Measurements from ENCODE around the gene ITGA2B. TPM values are rescaled to one million over a fixed set of nuclear protein-coding genes. Genes with fewer than 3 reads are reported as not detected.

ITGA2B gene
- total RNA-seq, 4 donors from 2014 or later, result 0.44 to 0.65 (median 0.57) TPM; not detected in 1

DNA sequence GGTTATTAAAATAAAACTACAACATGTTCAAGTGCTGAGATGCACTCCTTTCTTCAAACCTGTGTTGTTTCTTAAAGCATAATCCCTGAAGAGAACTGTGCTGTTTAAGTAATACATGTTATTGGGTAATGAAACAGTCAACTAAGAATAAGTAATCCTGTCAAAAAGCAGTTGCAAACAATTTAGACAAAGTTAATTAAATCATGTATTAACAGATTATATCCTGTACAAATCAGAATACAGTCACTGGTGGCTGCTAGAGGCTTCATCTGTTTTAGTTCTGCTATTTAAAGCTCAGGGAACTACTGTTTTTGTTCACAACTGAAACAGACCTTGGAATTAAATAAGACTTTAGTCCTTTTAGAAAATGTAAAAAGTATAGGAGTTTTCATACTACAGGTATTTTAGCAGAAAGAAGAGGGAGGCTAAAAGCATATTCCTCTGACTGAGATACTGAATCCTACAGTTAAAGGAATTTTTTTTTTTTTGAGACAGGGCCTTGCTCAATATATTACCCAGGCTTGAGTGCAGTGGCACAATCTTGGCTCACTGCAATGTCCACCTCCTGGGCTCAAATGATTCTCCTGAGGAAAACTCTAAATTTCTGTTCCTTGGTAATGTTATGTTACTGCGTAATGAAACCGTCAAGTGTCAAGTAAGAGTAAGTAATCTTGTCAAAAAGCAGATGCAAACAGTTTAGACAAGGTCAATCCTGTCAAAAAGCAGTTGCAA lies 27.3 kb upstream of the ITGA2B start:
- TF ChIP-seq CTCF (IDR thresholded peaks at IDR 0.05; ENCODE audit: low read depth), result no peak

- TF ChIP-seq CTCF (IDR thresholded peaks at IDR 0.05; ENCODE audit: low read depth), result no peak
Observed at GRCh38 chr17:44414394-44415155, 25.1 kb upstream of the ITGA2B start.

DNA sequence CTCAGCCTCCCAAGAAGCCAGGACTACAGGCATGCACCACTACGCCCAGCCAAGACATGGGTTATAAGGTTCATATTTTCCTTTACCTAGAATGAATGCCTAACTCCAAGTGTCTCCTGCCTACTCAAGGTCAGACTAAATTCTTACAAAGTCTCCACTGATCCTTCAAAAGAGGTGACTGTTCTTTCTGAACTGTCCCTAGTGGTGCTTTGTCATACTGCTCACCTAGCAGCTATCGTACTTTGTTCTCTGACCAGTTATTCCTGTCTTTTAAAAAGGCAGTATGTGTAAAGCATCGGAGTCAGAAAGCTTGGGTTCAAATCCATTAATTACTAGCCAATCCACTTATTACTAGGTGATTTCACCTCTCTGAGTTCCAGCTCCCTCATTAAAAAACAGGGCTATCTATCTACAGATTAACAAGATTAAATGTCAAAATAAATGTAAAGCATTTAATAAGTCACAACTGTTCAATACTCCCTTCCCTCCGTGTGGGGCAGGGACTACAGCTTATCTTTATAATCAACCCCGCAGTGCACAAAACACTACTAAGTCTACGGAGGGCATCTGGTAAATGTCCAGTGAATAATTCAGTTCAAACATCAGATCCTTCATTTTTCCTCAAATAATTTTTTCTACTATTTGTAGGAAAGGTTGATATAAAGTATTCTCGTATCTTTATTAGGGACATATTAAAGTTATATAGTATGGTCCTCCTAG lies 20.0 kb upstream of the ITGA2B start:
- no peak for TF ChIP-seq CTCF (IDR thresholded peaks at IDR 0.05; ENCODE audit: low read depth)

DNA sequence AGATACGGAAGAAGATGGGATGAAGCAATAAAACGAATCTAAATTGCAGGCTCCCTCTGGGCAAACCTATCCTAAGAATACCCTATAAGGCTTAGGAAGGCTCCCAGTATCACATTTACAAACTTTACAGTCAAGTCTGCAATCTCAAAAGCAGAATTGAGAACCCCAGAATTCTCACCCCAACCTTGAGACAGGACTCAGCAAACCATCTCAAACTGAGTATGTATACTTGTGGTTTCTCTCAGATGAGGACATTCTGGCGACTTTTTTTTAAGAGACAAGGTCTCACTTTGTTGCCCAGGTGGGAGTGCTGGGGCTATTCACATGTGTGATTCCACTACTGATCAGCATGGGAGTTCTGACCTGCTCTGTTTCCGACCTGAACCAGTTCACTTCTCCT lies 19.3 kb upstream of the ITGA2B start:
- no peak for TF ChIP-seq CTCF (IDR thresholded peaks at IDR 0.05; ENCODE audit: low read depth)

- no peak for TF ChIP-seq CTCF (IDR thresholded peaks at IDR 0.05; ENCODE audit: low read depth)
Observed at GRCh38 chr17:44402564-44403172, 13.2 kb upstream of the ITGA2B start.

- no peak for TF ChIP-seq CTCF (IDR thresholded peaks at IDR 0.05; ENCODE audit: low read depth)
Observed at GRCh38 chr17:44400226-44400847, 10.9 kb upstream of the ITGA2B start.
